Renal cortex interstitium (tissue), 11 donors: ENCODE results near the gene MTMR3. TPM values are rescaled to one million over a fixed set of nuclear protein-coding genes. Genes with fewer than 3 reads are reported as not detected.
"Not testable (repeated sequence)": the region's sequence is repeated elsewhere in the genome, so short reads cannot be mapped to it uniquely, and the experiment has no call there.

Experiments used
- DNase-seq, 11 donors: peaks; one replicate each; pipeline ENCODE4 v3.0.0-alpha.2; 2013; ENCODE audit warnings: low read depth in 9 of 11, low spot score in 4 of 11; ENCODE audit errors: extremely low read depth in 1 of 11
- polyA plus RNA-seq, 3 donors: library from polyadenylated mRNA; unstranded; fragments of 120-200 nt; gene quantifications; one replicate each; pipeline ENCODE4 v1.2.1, GENCODE V29; 2013; ENCODE audit not compliant: insufficient read length in 3 of 3

MTMR3 gene
- polyA plus RNA-seq, 3 donors, result 32.5 to 49.0 (median 33.9) TPM

DNA sequence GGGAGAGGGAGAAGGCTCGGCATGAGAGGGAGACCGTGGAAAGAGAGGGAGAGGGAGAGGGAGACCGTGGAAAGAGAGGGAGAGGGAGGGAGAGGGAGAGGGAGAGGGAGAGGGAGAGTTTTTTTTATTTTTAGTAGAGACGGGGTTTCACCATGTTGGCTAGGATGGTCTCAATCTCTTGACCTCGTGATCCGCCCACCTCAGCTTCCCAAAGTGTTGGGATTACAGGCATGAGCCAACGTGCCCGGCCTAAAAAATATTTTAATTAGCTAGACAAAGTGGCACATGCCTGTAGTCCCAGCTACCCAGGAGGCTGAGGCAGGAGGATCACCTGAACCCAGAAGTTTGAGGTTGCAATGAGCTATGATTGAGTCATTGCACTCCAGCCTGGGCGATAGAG is 23.9 kb upstream of the MTMR3 start:
- DNase-seq, result not testable (repeated sequence)

GRCh38 chr22:29860006-29860766 is 22.8 kb upstream of the MTMR3 start:
- DNase-seq, result no peak

DNA sequence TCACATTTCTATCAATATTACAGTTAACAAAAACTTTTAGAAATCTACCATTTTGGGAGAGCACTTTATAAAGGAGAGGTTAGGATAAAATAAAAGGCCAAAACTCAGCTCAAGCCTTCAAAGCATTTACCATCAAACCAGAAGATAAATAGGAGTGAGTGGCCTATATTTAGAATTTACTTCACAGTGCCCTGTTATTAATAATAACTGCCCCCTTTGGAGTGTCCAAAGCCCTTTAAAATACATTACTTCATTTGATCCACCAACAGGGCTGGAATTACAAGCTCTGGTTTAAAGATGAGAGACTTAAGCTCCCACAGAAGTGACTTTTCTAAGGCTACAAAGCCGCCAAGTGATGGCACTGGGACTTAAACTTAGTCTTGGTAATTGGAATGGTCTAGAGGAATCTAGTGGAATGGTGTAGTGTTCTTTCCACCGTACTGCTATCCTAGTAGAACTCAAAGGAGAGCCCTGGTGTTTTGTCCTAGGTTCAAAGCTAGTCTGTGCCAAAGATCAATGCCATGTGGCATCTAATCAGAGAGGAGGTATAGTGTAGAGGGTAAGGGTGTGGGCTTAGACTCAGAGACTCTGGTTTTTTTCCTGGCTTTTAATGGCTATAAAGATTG is 21.2 kb upstream of the MTMR3 start:
- no peak for DNase-seq

- not testable (repeated sequence) for DNase-seq
Measured at GRCh38 chr22:29865572-29865971, 17.4 kb upstream of the MTMR3 start.

DNA sequence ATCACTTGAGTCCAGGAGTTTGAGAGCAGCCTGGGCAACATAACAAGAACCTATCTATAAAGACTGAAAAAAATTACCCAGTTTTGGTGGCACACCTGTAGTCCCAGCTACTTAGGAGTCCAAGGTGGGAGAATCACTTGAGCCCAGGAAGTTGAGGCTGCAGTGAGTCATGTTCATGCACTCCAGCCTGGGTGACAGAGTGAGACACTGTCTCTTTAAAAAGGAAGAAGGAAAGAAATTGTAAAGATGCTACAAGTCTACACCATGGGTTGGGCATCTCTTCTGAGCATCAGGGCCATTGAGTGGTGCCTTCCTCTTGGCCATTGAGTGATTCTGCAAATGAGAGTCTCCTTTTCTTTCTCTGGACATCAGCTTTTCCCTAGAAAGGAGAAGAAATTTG is 15.7 kb upstream of the MTMR3 start:
- no peak for DNase-seq

DNA sequence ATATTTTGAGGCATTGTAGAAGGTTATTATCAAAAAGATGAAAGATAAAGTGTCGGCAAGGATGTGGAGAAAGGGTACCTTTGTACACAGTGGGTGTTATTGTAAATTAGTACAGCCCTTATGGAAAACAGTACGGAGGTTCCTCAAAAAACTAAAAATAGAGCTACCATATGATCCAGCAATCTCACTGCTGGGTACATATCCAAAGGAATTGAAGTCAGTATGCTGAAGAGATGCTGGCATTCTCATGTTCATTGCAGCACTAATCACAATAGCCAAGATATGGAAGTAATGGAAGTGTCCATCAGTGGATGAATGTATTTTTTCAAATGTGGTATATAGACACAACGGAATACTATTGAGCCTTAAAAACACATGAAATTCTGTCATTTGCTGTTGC is 15.1 kb upstream of the MTMR3 start:
- DNase-seq, result no peak

DNA sequence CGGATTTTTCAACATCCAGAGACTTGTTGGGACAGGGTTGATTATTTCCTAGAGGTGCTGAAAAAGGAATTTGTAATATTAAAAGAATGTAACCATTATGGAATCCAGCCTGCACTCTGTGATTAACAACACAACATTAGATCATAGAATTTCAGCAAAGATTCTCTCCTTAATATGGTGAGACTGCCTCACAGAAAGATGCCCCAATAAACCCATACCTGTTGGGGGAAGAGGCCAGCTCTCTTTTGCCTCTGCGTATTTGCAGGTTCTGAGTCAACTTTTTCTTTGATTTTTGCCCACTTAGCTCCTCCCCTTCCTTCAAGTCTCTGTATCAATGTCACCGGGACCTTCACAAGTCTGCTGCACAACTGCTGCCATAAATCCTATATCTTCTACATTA is 12.4 kb upstream of the MTMR3 start:
- no peak for DNase-seq

DNA sequence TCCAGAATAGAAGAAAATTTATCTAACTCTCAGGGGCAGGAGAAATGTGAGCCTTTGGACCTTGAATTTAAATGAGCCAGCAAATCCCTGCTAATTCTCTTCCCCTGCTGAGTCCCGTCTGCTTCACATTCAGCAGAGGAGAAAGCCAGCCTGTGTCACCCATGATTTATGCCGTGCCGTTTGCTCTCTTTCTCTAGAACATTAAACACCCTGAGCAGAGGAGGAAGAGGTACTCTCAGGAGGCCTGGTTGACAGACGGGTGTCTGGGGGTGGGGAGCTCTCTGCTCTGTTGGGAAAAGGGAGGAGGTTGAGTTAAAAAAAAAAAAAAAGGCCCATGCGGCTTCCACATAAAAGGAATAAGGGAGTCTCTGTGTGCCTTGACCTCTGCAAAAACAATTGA is 11.3 kb upstream of the MTMR3 start:
- DNase-seq, result peak; percentile 54 to 88 (median 76)

- DNase-seq, result peak in 2 of 11 donors; percentile 7 to 22
Measured at GRCh38 chr22:29872144-29872893, 10.7 kb upstream of the MTMR3 start.

GRCh38 chr22:29872989-29873388 is 10.0 kb upstream of the MTMR3 start:
- no peak for DNase-seq

DNA sequence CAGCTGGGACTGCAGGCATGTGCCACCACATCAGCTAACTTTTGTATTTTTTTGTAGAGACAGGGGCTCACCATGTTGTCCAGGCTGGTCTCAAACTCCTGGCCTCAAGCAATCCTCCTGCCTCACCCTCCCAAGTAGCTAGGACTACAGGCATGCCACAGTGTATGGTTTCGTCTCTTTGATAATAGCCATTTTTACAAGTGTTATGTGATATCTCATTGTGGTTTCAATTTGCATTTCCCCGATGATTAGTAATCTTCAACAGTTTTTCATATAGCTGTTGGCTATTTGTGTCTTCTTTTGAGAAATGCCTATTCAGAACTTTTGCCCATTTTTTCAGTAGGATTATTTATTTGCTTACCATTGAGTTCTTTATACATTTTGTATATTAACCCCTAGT is 9.0 kb upstream of the MTMR3 start:
- no peak for DNase-seq

DNA sequence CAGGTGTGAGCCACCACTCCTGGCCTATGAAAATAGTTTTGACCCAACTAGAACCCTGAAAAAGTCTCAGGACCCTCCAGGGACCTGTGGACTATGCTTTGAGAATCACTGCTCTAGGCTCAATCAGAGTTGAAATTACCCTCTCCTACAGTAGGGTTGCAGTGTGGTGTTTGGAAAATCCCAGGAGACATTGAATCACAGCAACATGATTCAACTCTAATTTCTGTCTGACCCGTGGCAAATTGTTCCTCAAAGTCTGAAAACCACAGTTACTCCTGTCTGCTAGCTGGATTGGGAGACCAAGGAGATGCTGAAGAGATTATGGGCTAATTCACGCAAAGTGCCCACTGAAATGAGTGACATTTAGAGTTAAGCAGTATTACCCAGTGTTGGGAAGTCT is 5.4 kb upstream of the MTMR3 start:
- no peak for DNase-seq

DNA sequence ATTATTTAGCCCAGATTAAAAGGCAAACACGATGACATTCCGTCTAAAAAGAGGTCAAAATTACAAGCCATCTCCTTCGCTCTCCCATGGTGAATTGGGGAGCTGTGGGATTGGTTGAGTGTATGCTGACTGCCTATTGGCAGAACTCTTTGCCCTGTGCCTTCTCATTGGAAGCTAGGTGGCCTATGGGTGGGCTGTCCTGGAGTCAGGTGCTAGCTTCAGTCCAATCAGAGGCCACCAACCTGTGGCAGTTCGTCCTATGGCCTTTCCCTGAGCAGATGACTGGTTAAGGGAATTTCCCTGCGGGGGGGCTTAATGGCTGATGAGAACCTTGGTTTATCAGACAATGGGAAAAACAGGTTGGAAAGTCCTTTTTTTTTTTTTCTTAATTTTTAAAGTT is 3.2 kb upstream of the MTMR3 start:
- DNase-seq, result no peak

DNA sequence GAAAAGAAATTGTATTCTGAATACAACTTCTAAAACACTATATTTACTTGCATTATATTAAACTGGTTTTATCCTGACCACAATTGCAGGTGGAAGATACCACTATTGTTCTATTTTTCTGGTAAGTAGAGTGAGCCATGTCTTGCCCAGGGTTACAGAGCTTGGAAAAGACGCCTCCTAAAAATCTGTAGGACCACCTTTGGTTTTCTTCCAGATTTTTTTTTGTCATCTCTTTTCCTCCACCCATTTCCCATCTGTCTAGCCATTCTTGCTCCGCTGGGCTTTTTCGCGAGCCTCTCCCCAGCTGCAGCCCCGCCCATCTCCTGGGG is 294 bp upstream of the MTMR3 start:
- no peak for DNase-seq

DNA sequence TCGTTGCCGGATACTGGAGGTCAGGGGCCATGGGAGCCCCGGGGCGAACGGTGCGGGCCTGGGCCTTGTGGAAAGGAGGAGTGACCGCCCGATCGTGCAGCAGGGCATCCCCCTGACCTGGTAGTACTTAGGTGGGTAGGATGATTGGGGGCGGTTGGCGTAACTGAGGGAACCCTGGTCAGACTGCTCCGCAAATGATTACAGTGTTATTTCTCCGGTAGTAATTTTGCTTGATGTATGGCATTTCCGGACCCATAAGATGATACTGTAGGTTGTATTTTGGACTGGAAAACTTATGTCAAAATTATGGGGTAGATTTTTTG is 762 bp downstream of the MTMR3 start:
- DNase-seq, result no peak

- DNase-seq, result no peak
Measured at GRCh38 chr22:29885610-29886009, 2.6 kb downstream of the MTMR3 start.

- DNase-seq, result no peak
Measured at GRCh38 chr22:29886596-29886995, 3.6 kb downstream of the MTMR3 start.

DNA sequence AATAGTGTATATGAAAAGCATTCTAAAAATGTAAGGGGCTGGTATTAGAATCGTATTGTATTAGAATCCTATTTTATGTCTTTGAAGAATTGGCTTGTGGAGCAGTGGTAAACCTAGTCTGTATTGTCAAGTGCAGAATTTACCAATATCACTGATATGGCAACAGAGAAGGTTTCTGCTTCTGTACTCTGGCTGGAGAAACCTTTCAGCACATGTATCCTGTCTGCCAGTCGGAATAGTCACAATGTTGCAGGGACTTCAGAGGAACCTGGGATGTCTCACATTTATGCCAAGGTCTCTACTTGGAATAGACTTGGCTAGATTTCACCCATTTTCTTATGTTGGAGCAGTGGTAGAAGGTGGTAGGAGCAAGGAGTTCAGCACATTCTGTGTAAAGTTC is 4.4 kb downstream of the MTMR3 start:
- DNase-seq, result no peak

GRCh38 chr22:29890760-29891159 is 7.8 kb downstream of the MTMR3 start:
- DNase-seq, result no peak

- no peak for DNase-seq
Measured at GRCh38 chr22:29892315-29893156, 9.6 kb downstream of the MTMR3 start.
